Endothelial cell of umbilical vein (primary cell): ENCODE results near the gene CACNA2D2.

ENCODE experiments used
- CTCF ChIP-seq, 2 donors: IDR thresholded peaks; 1 replicate in 1 of 2; 2 replicates in 1 of 2; pipeline ENCODE4 v1.5.1; 2011; ENCODE audit warnings: low read length in 2 of 2, mild to moderate bottlenecking in 2 of 2, moderate library complexity in 2 of 2, control low read depth in 1 of 2, inconsistent platforms in 1 of 2, low read depth in 1 of 2; ENCODE audit not compliant: insufficient read depth in 1 of 2; ENCODE audit errors: extremely low read depth in 1 of 2
- POLR2A ChIP-seq: IDR thresholded peaks from 2 replicates; pipeline ENCODE4 v1.6.1; 2012; ENCODE audit warnings: low read depth, mild to moderate bottlenecking, control low read depth, low read length
- POLR2AphosphoS5 ChIP-seq: IDR thresholded peaks from 2 replicates; pipeline ENCODE4 v1.6.1; 2012; ENCODE audit warnings: low read depth, mild to moderate bottlenecking, control low read depth, low read length, moderate library complexity; ENCODE audit not compliant: insufficient read depth

GRCh38 chr3:50455161-50456018 is 48.0 kb downstream of the CACNA2D2 start:
- TF ChIP-seq CTCF (IDR thresholded peaks at IDR 0.05; ENCODE audit: extremely low read depth in 1 of 2, insufficient read depth in 1 of 2, low read depth in 1 of 2, low read length in 2 of 2) (no peak), POLR2A (no peak), POLR2AphosphoS5 (no peak)
